ENCODE data around the gene TMEFF1. TPM values are rescaled to one million over a fixed set of nuclear protein-coding genes. Genes with fewer than 3 reads are reported as not detected.

Gene TMEFF1
- 64.7 and 65.5 TPM in 2 replicates for total RNA-seq (2021)
- long read RNA-seq, transcript TMEFF1-201 (10 exons, 2,611 nt): major isoform, 19 of 21 reads
- long read RNA-seq, partial matches to known transcripts: 0 of 21 reads
- long read RNA-seq, other reads (novel, unspliced or antisense): 2 of 21 reads

DNA sequence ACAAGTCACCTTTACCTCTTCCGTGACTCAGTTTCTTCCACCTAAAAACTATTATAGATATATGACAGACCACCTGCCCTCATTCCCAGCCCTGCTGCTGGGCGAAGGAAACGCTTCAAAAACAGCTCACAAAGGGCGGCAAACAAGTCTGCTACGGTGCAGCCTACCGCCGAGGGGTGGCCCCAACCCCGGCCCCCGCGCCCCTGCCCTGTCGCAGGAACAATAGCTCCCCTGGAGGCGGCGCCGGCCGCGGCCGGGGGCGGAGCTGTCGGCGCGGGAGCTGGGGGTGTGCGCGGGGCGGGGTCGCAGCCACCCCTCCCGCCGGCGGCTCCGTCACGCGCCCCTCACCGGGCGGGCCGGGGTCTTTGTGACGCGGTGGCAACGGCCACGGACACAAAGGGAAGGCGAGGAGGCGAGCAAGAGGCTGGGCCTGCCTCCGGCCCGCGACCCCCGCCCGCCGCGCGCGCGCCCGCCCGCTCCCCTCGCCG lies at the start of gene TMEFF1:
TSS of gene TMEFF1 (plus strand) at position 362 of the 488 bp plus-strand sequence. CDS start 396 bp downstream, outside the sequence.
- Histone ChIP-seq H3K27me3 (ENCODE audit: insufficient read depth, low read length) (no peaks in the 10 kb centered on the region), H4K91ac (ENCODE audit: insufficient read length, low read depth, low read length) (no peak within 1 kb of the TSS), H4K5ac (ENCODE audit: insufficient read length, low read depth, low read length) (no peak within 1 kb of the TSS), H2BK5ac (ENCODE audit: insufficient read length, low read length) (no peak within 1 kb of the TSS), H3K23me2 (ENCODE audit: insufficient read length, low read depth, low read length, poor library complexity, severe bottlenecking) (peaks cover 12% of the 10 kb centered on the region), H3K79me1 (ENCODE audit: insufficient read depth, low read depth, low read length, poor library complexity, severe bottlenecking) (no peaks in the 10 kb centered on the region), H2BK20ac (ENCODE audit: low read depth, low read length, poor library complexity, severe bottlenecking) (no peak within 1 kb of the TSS), H3K14ac (ENCODE audit: insufficient read depth, low read length) (peak within 1 kb of the TSS; percentile 95), H3K4me1 (ENCODE audit: insufficient read depth, low read length) (peaks cover 6% of the 10 kb centered on the region; the same call in 1 of the 2 replicates), H3K23ac (ENCODE audit: insufficient read length, low read depth, low read length) (no peak within 1 kb of the TSS), H3K4me2 (ENCODE audit: insufficient read depth, insufficient read length, low read length) (peak within 1 kb of the TSS; percentile 93), H3K18ac (ENCODE audit: insufficient read length, low read depth, low read length) (peak within 1 kb of the TSS; percentile 81), H3K56ac (ENCODE audit: insufficient read length, low read depth, low read length) (no peak within 1 kb of the TSS), H4K20me1 (ENCODE audit: control insufficient read depth, insufficient read depth, insufficient read length) (no peaks in the 10 kb centered on the region), H3K79me2 (ENCODE audit: insufficient read depth, low read length) (peaks cover 19% of the 10 kb centered on the region; the same call in 1 of the 2 replicates), H2BK15ac (ENCODE audit: low read depth, low read length) (no peak within 1 kb of the TSS), H2BK120ac (ENCODE audit: low read depth, low read length, poor library complexity, severe bottlenecking) (no peak within 1 kb of the TSS), H4K8ac (replicated peaks; ENCODE audit: insufficient read length, low read depth, low read length) (no peak within 1 kb of the TSS), H3T11ph (ENCODE audit: low read length) (no peak within 1 kb of the TSS), H2AK5ac (ENCODE audit: insufficient read length, low read length) (no peak within 1 kb of the TSS), H3K9me3 (ENCODE audit: control insufficient read depth, low read depth, low read length) (no peaks in the 10 kb centered on the region), H2BK12ac (ENCODE audit: insufficient read length, low read depth, low read length) (no peak within 1 kb of the TSS), H3K4ac (ENCODE audit: low read depth, low read length) (no peak within 1 kb of the TSS; the same call in 1 of the 2 replicates), H3K27ac (ENCODE audit: insufficient read length, low read depth, low read length) (no peak within 1 kb of the TSS), H3K9ac (ENCODE audit: extremely low read depth, insufficient read length, low read length) (peak within 1 kb of the TSS; percentile 63), H2AFZ (ENCODE audit: low read length) (no peak within 1 kb of the TSS)
- TF ChIP-seq, protein P1, sequence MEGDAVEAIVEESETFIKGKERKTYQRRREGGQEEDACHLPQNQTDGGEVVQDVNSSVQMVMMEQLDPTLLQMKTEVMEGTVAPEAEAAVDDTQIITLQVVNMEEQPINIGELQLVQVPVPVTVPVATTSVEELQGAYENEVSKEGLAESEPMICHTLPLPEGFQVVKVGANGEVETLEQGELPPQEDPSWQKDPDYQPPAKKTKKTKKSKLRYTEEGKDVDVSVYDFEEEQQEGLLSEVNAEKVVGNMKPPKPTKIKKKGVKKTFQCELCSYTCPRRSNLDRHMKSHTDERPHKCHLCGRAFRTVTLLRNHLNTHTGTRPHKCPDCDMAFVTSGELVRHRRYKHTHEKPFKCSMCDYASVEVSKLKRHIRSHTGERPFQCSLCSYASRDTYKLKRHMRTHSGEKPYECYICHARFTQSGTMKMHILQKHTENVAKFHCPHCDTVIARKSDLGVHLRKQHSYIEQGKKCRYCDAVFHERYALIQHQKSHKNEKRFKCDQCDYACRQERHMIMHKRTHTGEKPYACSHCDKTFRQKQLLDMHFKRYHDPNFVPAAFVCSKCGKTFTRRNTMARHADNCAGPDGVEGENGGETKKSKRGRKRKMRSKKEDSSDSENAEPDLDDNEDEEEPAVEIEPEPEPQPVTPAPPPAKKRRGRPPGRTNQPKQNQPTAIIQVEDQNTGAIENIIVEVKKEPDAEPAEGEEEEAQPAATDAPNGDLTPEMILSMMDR (conservative IDR thresholded peaks at IDR 0.05): peak; percentile 27; the same call in 1 of the 3 replicates
- Mint-ChIP-seq H3K36me3 (ENCODE audit: insufficient read depth in 1 of 3, low read depth in 3 of 3) (peaks cover 1 to 9% (median 2%) of the 10 kb centered on the region in 3 experiments; a peak in 4 of 7 replicates), H3K27ac (peak within 1 kb of the TSS; percentile 90 to 96 (median 95)), H3K9me3 (no peaks in the 10 kb centered on the region; a peak in 1 of 5 replicates), H3K27me3 (ENCODE audit: low read depth) (no peaks in the 10 kb centered on the region), H3K4me1 (peaks cover 36 to 43% of the 10 kb centered on the region in 2 experiments), H3K4me3 (peak within 1 kb of the TSS; percentile 82 to 95)
- DNase-seq: peak; percentile 88
- WGBS (ENCODE audit: extremely low coverage, insufficient read length, low lambda C conversion rate): no CpG with 5 or more reads among the region's 54 CpGs
